A204.1 (cell line): ENCODE data around the gene MANF.

Experiments
- FAIRE-seq: peaks from 2 replicates; lab custom pipeline; 2012; peaks lifted over from hg19 to GRCh38; lab: Jason Lieb, UNC

MANF gene

GRCh38 chr3:51390246-51391074 is 5.4 kb downstream of the MANF start:
- FAIRE-seq = no peak

GRCh38 chr3:51391075-51391565 is 6.0 kb downstream of the MANF start, which contains the start of gene RBM15B:
RBM15B (plus strand) TSS chr3:51391285; CDS start chr3:51391400, 115 bp downstream.
- no peak for FAIRE-seq

- no peak for FAIRE-seq
Observed at GRCh38 chr3:51391566-51392354, 6.7 kb downstream of the MANF start.

GRCh38 chr3:51392355-51393133 is 7.5 kb downstream of the MANF start:
- no peak for FAIRE-seq

- no peak for FAIRE-seq
Observed at GRCh38 chr3:51393134-51393495, 8.0 kb downstream of the MANF start.

GRCh38 chr3:51393564-51393963 is 8.5 kb downstream of the MANF start:
- no peak for FAIRE-seq

GRCh38 chr3:51394541-51394940 is 9.4 kb downstream of the MANF start:
- FAIRE-seq = no peak

- FAIRE-seq = no peak
Observed at GRCh38 chr3:51395493-51396213, 10.6 kb downstream of the MANF start.

GRCh38 chr3:51396401-51396800 is 11.3 kb downstream of the MANF start:
- FAIRE-seq = no peak

- FAIRE-seq = no peak
Observed at GRCh38 chr3:51397392-51397791, 12.3 kb downstream of the MANF start.

GRCh38 chr3:51398595-51399310 is 13.7 kb downstream of the MANF start:
- FAIRE-seq = no peak

GRCh38 chr3:51400166-51400565 is 15.1 kb downstream of the MANF start:
- no peak for FAIRE-seq

GRCh38 chr3:51401735-51402134 is 16.6 kb downstream of the MANF start:
- no peak for FAIRE-seq

GRCh38 chr3:51403675-51404074 is 18.6 kb downstream of the MANF start:
- no peak for FAIRE-seq

- FAIRE-seq = no peak
Observed at GRCh38 chr3:51408021-51408420, 22.9 kb downstream of the MANF start.

GRCh38 chr3:51408813-51409212 is 23.7 kb downstream of the MANF start:
- no peak for FAIRE-seq

GRCh38 chr3:51422211-51422610 is 37.1 kb downstream of the MANF start:
- FAIRE-seq = no peak

GRCh38 chr3:51426921-51427320 is 41.8 kb downstream of the MANF start:
- FAIRE-seq = no peak

- FAIRE-seq = no peak
Observed at GRCh38 chr3:51429138-51429537, 44.0 kb downstream of the MANF start.

- FAIRE-seq = no peak
Observed at GRCh38 chr3:51434110-51434509, 49.0 kb downstream of the MANF start.

- FAIRE-seq = no peak
Observed at GRCh38 chr3:51434746-51435327, 49.7 kb downstream of the MANF start.
